GM18870 (cell line): ENCODE measurements around the gene PPP1R12C.
"Not testable (repeated sequence)": the region's sequence is repeated elsewhere in the genome, so short reads cannot be mapped to it uniquely, and the experiment has no call there.

Experiments
- ATAC-seq: cut with Tn5 transposase; IDR thresholded peaks from one replicate; pipeline ENCODE4 v1.9.1; 2021; ENCODE audit warnings: moderate library complexity; ENCODE audit not compliant: unreplicated experiment

Gene PPP1R12C

DNA sequence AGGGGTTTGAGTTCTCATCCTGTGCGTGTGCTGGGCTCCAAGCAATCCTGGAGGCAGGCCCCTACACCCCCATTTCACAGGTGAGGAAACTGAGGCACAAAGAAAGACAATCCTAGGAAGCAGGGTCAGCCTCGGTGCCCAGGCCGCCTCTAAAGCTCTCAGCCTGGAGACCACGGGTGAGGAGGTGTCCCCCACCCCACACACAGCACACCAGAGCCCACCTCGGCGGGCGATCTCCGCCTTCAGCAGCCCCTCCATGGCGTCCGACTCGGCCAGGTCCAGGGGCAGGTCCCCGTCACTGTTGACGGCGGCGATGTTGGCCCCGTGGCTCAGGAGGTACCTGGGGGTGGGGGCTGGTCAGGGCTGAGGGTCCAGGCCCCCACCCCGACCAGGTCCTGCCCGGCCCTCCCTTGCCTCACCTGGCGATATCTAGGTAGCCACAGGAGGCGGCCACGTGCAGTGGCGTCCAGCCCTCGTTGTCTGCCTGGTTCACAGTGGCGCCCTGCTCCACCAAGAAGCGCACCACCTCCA is 5.1 kb downstream of the PPP1R12C start:
- ATAC-seq: no peak

DNA sequence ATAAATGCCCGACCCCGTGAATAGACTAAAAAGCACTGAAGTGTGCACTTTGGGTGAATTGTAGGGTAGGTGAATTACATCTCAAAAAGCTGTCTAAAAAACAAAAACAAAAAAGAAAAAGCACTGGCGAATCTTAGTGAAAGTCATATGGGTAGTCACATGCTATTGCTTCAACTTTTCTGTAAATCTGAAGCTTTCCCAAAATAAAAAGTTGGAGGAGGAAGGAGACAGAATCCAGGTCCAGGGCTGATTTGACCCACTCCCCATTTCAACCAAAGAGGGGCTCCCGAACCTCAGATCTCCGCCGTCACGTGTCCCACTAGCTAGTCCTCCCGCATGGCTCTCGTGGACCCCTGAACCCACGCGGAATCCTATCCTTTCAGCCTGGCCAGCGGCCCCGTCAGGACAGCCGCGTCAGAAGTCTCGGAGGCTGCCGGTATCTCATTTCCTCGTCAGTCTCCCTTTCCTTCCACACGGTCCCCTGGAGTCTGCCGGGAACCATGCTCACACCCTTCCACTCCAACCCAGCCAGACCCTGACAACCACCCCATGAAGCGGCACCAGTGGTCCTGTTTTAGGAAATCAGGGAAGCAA is 6.1 kb downstream of the PPP1R12C start:
- no peak for ATAC-seq

DNA sequence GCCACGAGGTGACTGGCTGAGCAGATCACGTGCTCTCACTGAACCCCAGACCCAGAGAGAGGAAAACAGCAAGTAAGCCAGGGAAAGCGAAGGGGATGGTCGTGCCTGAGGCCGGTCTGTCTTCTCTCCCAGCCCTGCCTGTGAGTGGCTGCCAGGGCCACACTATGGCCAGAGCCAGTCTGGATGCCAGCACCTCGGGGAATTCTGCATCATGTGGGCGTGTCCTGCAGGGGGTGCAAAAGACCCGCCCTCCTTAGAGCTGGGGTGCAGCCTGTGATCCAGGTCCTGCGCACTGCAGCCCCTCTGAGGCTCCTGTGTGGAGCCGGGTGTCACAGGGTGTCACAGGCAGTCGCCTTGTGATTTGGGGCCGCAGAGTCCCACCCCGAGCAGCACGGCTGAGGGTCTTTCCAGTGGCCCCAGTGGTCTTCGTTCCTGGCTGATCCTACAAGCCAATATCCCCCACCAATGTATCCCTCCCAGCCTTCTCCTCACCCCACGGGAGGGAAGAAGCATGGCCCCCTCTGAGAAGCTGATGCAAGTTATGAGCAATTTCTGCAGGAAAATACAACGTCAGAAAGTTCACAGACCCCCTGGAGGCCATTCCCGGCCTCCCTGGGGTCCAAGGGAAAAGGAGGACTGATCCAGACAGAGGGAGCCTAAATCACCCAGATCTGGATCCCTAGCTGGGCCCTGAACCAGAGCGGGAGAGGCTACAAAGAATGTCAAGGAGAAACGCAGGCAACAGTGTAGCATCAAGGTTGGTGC is 7.7 kb downstream of the PPP1R12C start:
- no peak for ATAC-seq

DNA sequence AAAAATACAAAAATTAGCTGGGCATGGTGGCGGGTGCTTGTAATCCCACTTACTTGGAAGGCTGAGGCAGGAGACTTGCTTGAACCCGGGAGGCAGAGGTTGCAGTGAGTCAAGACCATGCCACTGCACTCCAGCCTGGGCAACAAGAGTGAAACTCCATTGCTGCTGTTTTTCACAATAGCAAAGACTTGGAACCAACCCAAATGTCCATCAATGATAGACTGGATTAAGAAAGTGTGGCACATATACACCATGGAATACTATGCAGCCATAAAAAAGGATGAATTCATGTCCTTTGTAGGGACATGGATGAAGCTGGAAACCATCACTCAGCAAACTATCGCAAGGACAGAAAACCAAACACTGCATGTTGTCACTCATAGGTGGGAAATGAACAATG is 10.2 kb downstream of the PPP1R12C start:
- ATAC-seq: not testable (repeated sequence)

DNA sequence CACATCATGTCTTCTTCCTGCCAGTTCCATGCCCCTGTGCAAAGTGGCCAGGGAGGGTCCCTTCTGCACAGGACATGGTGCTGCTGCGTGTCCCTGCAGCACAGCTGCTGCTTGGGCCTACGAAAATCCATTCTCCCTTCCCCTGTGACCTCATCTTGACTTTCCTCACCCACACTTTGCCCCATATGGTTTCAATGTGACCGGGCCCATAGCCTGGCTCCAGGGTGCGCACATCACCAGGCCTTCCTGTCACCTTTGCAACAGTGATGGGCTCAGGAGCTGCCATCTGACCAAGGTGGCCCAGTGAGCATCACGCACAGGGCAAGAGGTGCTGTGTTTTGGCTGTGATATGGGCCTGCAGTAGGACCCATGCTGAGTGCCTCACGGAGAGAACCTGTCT is 10.8 kb downstream of the PPP1R12C start:
- ATAC-seq: no peak

DNA sequence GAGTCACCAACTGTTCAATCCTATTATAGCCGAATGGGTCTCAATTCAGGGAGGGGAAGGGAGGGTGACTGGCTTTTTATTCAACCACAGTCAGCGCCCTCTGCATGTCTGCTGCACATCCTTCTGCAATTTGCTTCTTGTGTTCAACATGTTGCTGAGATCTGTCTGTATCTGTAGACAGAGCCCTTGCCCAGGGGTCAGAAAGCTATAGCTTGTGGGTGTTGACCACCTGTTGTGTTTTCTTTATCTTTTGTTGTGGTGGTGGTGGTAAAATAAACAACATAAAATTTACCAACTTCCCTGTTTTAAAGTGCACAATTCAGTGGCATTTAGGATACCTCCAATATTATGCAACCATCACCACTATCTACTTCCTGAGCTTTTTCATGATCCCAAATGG is 12.2 kb downstream of the PPP1R12C start:
- ATAC-seq: no peak

DNA sequence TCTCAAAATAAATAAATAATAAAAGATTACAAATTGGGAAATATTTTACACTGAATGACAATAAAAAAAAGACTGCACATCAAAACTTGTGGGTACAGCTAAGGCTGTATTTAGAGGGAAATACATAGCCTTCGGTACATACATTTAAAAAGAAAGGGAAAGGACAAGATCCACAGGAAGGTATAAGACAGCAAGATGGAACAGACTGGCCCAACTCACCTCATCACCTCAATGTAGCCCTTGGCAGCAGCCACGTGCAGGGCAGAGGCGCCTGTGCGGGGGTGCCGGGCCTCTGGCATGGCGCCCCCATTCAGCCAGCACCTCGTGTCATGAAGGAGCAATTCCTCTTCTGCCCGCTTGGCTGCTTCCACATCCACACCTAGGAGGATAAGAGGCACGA is 14.2 kb downstream of the PPP1R12C start:
- no peak for ATAC-seq

DNA sequence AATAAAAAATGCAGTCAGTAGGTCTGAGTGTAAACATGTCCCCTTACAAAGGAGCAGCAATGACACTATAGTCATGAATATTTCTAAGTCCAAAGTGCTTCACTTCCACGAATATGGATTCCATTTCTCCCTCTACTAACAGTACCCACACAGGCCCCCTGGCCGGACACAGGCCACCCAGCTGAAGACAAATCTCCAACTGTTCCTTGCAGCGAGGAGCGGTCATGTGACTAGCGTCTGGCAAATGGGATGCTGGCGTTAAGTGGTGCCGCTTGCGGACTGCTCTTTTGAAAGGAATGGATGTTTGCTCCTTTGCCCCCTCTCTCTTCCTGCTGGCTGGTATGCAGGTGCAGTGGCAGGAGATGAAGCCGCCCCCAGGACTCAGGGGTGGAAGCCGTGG is 16.2 kb downstream of the PPP1R12C start:
- ATAC-seq: no peak

DNA sequence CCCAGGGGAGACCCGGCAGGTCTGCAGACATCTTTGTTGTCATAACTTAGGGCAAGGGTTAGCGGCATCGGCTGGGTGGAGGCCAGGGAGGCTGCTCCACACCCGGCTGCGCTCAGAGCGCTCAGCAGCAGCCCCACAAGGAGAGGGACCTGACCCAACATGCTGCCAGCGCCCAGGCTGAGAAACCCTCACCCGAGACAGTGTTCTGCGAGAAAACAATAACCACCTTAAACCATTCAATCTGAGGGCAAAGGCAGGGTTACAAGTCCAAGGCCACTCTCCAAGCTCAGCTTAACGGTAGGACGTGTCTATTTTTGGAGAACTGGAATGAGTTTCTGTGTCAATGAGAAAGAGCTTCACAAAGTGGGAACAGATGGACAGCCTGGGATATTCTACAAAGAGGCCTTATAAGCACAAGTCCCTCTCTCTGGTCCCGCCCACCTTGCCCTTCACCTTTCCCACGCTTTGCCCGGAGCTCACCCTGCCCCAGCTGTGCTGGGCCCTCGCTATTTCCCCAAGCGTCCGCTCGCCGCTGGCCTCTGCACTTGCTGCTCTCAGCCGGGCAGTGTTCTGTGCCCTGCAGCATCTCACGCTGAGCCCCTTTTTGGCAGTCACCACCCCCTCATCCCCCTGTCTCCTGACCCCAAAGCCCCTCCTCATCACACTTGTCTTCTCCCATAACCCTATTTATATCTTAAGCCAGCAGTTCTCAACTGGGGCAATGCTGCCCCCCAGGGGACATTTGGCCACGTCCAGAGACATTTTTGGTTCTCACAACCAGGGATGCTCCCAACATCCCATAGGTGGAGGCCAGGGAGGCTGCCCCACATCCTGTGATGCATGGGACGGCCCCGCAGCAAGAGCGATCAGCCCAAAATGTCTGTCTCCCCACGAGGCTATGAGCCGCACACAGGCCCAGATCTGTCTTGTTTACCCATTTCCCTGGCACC is 17.6 kb downstream of the PPP1R12C start:
- ATAC-seq: no peak

DNA sequence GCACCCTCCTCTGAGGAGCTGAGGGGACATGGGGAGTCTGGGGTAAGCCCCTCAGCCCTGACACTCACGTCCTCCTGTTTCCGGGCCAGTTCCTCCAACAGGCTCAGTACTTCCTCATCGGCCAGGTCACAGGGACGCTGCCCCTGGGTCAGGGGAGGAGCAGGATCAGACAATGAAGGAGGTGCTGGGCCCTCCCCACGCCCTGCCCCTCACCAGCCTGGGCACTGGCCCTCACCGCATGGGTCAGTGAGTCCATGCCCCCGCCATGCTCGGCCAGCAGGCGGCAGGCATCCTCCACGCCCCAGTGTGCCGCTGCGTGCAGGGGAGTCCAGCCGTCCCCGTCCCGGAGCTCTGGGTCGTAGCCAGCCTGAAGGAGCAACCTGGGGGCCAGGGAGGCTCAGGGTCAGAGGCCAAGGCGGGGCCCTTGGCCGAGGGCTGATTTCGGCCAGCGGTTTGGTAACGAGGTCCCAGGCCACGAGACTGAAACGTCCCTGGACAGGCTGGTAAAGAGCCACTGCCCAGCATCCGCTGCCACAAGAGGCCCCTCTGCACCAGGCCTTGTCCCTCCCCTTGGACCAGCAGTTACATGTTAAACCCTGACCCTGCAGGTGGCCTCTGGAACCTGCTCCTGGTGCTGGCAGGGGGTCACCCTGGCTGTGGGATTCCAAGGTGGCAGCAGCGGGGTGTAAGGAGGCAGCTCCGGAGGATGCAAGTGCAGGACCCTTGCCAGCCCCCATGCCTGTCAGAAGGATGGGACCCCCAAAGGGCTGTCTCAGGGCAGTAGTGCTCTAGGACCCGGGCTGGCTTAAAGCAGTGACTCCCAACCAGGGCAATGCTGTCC is 18.5 kb downstream of the PPP1R12C start:
- no peak for ATAC-seq

DNA sequence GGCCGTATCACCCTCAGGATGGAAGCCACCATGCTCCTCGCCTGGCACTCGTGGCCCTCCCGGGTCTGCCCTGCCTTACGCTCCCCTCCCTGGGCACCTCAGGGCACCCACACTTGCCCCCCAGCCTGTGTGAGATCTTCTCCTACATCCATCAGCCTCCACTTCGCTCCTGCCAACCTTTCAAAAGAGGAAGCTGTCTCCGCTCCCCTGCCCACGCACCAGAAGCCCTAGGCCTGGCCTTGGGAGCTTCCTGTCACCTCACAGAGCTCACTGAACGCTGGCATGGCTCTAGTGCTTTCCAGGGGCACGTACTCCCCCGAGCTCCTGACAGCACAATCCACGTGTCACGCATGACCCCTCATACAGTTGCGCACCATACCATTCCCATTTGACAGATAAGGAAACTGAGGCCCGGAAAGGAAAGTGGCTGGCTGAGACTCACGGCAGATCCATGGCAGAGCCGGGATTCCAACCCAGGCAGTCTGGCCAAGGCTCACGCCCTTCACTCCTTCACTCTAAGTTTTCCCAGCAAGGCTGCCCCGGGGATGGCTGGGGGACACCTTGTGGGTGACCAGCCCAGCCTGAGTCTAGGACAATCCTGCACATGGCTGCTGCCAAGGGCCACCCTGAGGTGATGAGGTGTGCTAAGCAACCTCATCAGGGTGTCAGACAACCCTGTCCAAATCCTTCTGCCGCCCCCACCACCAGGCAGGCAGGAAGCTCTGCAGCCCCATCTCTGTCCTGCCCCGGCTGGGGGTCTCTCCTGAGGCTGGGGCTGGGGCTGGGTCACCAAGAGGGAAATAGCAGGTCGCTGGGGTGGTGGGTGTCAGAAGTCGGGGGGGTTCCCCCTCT is 19.3 kb downstream of the PPP1R12C start:
- no peak for ATAC-seq

DNA sequence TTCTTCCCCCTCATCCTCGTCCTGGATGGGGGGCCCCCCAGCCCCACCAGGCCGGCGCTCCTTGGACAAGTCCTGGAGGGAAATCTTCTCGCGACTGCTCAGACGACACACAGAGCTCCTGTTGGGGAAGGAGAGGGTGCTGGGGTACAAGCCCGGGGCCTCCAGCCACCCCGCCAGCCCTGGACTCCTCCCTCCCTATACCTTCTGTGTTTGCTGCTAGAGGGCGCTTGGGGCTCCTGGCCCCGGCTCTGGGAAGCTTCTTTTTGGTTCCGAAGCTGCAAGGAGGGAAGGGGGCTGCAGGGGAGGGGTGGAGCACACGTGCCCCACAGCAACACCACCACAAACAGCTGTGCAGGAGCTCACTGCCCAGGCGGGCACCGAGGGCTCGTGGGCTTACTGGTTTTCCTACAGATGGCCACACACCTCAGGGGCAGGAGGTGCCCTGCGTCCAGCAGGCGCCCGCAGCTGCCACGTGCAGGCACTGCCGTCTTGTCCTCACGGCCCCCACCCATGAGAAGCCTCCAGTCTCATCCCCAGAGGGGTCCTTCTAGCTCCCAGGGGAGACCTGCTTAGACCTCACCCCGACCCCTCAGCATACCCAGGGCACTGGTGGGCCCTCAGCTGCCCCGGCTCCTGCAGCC is 21.3 kb downstream of the PPP1R12C start:
- ATAC-seq: no peak

DNA sequence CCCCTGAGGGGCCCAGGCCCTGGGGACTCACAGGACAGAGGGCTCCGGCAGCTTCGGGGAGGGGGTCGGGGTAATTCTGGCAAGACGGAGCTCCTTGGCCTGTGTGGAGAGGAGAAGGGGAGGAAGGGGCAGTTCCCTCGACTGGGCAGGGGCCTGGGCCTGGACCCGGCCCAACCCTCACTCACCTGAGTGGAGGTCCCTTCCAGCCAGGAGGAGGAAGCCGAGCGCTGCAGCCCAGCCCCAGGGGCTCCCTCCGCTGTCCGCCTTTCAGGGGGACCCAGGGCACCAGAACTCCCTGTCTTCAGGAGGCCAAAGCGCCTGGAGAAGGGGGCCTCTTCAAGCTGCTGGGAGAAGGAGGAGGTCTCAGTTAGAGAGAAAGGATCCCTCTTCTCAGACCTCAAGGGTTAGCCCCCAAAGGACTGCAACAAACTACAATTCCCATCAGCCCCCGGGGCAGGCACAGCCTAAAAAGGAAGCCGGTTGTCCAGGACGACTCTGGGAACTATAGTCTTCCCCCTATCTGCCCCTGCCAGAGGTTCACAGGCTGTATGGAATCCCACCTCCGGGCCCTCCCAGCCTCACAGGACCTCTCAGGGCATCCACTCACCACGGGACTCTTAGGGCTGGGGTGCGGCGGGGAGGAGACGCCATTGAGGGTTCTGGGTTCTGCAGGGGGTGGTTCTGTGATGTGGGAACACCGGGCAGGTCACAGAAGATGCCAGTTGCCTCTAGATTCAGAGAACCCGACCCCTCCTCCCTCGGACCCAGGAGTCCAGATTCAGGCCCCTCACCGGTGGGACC is 22.0 kb downstream of the PPP1R12C start:
- ATAC-seq: no peak

DNA sequence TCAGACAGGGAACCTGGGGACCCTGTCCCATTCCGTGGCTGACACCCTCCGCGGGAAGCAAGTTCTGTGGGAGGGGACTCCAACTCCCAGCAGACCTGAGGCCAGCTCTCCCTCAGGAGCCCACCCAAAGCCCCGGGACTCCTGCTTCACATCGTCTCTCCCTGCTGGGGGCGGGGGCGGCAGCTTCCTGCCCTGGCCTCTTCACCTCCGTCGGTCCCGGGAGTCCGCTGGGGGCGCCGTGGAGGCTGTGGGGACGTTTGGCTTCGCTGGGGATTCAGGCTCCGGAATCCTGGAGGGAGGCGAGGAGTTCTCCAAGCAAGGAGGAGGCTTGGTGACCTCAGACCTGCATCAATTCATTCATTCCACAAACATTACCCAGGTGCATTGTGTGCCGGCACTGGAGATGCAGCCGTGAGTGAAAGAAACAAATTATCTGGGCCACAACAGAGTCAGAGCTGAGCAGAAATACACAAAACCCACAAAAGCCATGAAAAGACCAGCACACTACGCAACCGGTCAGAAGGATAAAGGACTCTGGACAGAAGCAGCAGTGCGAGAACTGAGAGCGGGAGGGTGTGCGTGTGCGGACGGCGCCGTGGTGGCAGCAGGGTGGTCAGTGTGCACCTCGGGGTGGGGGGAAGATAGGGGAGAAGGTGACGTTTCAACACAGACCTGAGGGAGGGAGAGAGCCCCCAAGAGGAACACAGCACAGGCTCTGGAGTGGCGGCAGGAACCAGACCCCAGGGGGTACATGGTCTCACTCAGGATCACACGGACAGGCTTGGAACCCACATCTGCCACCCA is 22.8 kb downstream of the PPP1R12C start:
- no peak for ATAC-seq

DNA sequence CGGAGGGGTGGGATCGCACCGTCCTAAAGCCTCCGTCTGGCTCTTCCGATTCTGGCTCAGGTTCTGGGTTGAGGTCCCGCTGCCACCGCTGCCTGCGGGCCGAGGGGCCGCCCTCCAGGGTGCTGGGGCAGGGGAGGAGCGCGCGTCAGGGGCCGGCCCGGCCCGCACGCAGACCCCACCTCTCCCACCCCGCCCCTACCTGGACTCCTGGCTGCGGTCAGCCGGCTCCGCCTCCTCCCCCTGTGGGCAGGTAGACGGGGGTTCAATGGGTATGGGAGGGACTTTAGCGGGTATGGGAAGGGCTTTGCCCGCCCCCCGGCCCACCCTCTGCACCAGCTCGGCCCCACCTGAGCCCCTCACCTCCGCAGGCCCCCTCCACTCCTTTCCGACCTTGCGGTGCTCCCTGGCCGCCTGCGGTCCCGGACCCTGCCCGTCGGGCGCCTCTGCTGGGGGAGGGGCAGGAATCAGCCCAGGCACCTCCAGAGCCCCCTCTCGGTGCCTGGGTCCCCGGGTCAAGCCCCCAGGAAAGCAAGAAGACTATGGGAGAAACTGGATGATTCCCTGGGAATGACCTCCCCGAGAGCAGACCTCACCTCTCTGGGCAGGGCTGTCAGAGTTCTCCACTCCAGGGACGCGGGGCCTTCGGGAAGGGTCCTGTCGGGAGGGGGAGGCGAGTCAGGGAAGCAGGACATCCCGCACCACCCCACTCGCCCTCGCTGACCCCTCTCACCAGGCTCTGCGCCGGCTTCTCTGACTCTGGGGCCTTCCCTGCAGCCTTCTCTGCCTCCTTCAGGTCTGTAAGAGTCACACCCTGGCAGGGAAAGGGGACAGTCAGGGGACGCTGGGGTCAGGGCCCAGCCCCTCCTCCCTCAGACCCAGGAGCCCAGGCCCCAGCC is 24.8 kb downstream of the PPP1R12C start:
- ATAC-seq: no peak

DNA sequence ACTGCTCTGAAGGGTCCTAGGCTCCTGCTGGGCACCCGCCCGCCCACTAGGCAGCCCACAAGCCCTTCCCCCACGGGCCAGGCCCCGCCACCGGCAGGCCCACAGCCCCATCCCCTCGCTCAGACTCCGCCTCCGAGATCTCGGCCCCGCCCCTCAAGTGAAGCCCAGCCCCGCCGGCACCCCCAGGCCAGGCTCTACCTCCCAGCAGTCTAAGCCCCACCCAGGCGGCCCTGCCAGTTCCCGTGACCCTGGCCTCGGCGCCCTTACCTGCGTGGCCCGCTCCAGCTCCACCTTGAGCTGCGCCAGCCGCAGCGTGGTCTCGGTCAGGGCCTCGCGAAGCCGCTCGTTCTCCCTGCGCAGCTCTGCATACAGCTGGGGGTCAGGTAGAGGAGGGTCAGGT is 25.5 kb downstream of the PPP1R12C start:
- no peak for ATAC-seq
